Activated CD4-positive, CD25-positive, alpha-beta regulatory T cell treated with anti-CD3 and anti-CD28 coated beads, Interleukin-2, amount 50 U/mL, for 24 hours (primary cell): Measurements from ENCODE around the gene ZNF337.
"Not testable (repeated sequence)": the region's sequence is repeated elsewhere in the genome, so short reads cannot be mapped to it uniquely, and the experiment has no call there.

Experiments
- ATAC-seq, 2 donors: fragments of 150-1000 bp; cut with Tn5 transposase; one replicate each; pipeline ENCODE4 v1.10.0; 2021; ENCODE audit warnings: mild to moderate bottlenecking in 1 of 2, moderate library complexity in 1 of 2

The ZNF337 gene

GRCh38 chr20:25696371-25697131 lies at the start of gene ZNF337:
TSS of gene ZNF337 (minus strand) at chr20:25696853. CDS start at chr20:25686417, 10,436 bp downstream.
- peak; percentile 98 to 100 for ATAC-seq

DNA sequence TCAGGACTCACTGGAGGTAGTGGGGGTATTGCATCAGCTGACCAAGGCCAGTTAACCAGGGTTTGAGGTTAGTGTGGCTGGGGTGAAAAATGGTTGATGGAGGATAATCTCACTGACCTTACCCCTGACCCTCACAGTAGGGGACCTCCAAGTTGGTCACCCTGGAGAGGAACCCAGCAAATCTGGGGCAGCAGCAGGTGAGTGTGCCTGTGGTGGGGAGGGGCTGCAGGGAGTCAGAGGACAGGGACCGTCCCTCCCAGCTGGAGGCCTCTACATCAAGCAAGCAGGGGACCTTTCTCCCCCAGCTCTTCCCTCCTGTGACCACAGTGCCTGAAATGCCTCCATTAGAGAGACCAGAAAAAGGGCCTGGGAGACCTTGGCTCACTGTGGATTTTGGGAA lies 49.1 kb upstream of the ZNF337 start:
- no peak for ATAC-seq

DNA sequence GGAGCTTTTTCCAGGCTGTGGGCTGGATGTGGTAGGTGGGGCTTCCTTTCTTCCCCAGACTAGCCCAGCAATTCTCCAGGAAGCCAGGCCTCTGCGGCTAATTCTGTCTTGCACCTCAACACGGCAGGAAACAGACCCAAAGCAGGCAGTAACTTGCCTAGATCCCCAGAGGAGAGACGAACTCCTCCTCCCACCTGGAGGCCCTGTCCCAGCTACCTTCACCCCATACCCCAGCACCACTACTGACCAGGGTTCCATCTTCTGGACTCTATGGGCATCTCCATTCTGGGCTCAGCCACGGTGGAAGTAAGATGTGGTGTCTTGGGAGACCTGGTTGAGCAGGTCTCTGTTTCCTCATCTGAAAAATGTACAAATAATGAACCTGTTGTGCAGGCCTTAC lies 48.4 kb upstream of the ZNF337 start:
- ATAC-seq: no peak

GRCh38 chr20:25744261-25744660 lies 47.6 kb upstream of the ZNF337 start:
- ATAC-seq: no peak

DNA sequence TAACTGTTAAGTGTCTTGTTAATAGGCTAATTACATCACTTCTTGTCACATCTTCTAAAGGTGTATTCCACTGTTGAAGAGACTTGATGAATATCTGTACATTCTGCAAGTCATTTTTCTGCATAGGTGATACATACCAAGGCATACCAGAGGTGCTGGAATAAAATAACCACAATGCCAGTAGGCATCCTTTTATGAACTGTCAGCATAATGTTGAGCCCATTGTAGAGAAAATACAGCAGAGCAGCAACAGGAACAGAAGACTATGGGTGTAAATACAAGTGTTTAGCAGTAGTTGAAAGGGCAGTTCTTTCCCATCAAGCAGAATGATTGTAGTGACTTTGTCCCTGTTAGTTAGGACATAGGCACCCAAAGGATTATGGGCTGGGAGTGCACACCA lies 44.4 kb upstream of the ZNF337 start:
- ATAC-seq: no peak

- ATAC-seq: peak; percentile 55 to 65
Measured at GRCh38 chr20:25739615-25740320, 43.1 kb upstream of the ZNF337 start.

GRCh38 chr20:25738198-25738597 lies 41.5 kb upstream of the ZNF337 start:
- no peak for ATAC-seq

- ATAC-seq: no peak
Measured at GRCh38 chr20:25733903-25734302, 37.2 kb upstream of the ZNF337 start.

- ATAC-seq: no peak
Measured at GRCh38 chr20:25730862-25731261, 34.2 kb upstream of the ZNF337 start.

GRCh38 chr20:25726357-25726756 lies 29.7 kb upstream of the ZNF337 start:
- ATAC-seq: no peak

GRCh38 chr20:25725639-25726038 lies 29.0 kb upstream of the ZNF337 start:
- ATAC-seq: no peak

GRCh38 chr20:25723975-25724374 lies 27.3 kb upstream of the ZNF337 start:
- no peak for ATAC-seq

- ATAC-seq: no peak
Measured at GRCh38 chr20:25720285-25720684, 23.6 kb upstream of the ZNF337 start.

DNA sequence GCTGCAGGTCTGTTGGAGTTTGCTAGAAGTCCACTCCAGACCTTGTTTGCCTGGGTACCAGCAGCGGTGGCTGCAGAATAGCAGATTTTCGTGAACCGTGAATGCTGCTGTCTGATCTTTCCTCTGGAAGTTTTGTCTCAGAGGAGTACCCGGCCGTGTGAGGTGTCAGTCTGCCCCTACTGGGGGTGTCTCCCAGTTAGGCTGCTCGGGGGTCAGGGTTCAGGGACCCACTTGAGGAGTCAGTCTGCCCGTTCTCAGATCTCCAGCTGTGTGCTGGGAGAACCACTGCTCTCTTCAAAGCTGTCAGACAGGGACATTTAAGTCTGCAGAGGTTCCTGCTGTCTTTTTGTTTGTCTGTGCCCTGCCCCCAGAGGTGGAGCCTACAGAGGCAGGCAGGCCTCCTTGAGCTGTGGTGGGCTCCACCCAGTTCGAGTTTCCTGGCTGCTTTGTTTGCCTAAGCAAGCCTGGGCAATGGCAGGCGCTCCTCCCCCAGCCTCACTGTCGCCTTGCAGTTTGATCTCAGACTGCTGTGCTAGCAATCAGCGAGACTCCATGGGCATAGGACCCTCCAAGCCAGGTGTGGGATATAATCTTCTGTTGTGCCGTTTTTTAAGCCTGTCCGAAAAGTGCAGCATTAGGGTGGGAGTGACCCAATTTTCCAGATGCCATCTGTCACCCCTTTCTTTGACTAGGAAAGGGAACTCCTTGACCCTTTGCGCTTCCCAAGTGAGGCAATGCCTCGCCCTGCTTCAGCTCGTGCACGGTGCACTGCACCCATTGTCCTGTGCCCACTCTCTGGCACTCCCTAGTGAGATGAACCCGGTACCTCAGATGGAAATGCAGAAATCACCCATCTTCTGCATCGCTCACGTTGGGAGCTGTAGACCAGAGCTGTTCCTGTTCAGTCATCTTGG lies 22.5 kb upstream of the ZNF337 start:
- ATAC-seq: not testable (repeated sequence)

DNA sequence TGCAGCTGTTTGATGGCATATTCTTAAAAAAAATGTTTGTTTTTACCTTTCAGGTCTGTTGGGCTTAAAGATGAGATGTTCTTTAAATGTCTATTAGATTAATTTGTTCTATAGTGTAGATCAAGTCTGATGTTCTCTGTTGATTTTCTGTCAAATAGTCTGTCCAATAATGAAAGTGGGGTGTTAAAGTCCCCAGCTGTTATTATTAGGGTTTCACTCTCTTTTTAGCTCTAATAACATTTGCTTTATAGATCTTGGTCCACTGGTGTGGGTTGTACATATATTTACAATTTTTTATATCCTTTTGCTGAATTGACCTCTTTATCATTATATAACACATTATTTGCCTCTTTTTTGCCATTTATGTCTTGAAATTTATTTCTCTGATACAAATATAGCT lies 11.0 kb upstream of the ZNF337 start:
- ATAC-seq: no peak

DNA sequence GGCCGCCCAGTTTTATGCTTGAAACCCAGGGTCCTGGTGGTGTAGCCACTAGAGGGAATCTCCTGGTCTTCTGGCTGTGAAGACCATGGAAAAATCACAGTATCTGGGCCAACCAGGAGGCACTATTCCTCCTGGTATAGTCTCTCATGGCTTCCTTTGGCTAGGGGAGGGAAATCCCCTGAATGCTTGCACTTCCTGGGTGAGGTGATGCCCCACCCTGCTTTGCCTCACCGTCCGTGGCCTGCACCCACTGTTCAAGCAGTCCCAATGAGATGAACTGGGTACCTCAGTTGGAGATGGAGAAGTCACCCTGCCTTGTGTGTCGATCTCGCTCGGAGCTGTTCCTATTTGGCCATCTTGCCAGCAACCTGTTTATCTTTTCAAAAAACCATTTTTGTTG lies 10.1 kb upstream of the ZNF337 start:
- peak; percentile 68 to 79 for ATAC-seq

- no peak for ATAC-seq
Measured at GRCh38 chr20:25705830-25706351, 9.2 kb upstream of the ZNF337 start.

GRCh38 chr20:25704303-25704702 lies 7.7 kb upstream of the ZNF337 start:
- not testable (repeated sequence) for ATAC-seq

DNA sequence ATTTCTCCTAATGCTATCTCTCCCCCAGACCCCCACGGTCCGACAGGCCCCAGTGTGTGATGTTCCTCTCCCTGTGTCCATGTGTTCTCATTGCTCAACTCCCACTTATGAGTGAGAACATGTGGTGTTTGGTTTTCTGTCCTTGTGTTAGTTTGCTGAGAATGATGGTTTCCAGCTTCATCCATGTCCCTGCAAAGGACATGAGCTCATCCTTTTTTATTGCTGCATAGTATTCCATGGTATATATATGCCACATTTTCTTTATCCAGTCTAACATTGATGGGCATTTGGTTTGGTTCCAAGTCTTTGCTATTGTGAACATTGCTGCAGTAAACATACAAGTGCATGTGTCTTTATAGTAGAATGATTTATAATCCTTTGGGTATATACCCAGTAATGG lies 4.2 kb upstream of the ZNF337 start:
- ATAC-seq: not testable (repeated sequence)

DNA sequence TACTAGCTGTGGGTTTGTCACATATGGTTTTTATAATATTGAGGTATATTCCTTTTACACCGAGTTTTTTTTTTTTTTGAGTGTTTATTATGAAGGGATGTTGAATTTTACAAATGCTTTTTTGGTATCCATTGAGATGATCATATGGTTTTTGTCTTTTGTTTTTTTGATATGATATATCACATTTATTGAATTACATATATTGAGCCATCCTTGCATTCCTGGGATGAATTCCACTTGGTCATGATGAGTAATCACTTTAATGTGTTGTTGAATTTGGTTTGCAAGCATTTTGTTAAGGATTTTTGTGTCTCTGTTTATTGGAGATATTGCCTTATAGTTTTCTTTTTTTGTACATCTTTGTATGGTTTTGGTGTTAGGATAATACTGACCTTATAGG lies 3.3 kb upstream of the ZNF337 start:
- no peak for ATAC-seq

- ATAC-seq: no peak
Measured at GRCh38 chr20:25697132-25697446, 436 bp upstream of the ZNF337 start.

- no peak for ATAC-seq
Measured at GRCh38 chr20:25695532-25696370, 902 bp downstream of the ZNF337 start.
